Measurements from ENCODE around the gene SLC27A1.
A peak's percentile ranks its signal among the peaks of the same experiment; 100 is the strongest.
"Not testable (repeated sequence)": the region's sequence is repeated elsewhere in the genome, so short reads cannot be mapped to it uniquely, and the experiment has no call there.

SLC27A1 gene

DNA sequence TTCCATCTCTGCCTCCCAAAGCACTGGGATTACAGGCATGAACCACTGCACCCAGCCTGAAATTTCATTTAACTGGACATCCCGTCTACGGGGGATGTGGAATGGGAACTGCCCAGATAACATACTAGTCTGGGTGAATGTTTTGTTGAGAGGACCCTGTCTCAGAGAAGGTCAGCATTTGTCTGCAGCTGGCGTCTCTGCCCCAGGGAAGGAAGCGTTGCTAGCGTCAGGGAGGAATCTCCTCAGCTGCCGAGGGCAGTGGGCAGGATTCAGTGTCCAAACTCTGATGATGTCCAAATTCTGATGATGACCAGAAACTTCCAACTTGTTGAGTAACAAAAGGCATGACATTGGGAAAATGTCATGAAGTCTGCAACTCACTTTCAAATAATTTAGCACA, 12.7 kb upstream of the SLC27A1 start:
- DNase-seq = no peak

DNA sequence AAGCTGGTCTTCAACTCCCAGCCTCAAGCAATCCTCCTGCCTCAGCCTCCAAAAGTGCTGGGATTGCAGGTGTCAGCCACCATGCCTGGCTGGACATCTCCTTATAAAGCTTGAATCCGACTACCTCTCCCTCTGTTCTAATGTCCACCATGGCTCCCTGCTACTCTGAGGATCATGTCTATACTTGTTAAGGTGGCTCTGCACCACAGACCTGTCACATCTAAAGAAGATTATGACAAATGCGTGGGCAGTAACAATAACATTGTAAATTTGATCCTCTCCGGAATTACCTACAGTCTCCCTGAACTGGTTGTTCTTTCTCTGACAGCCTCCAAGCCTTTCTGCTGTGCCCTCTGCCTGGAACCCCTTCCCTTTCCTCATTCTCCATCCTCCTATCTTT, 11.4 kb upstream of the SLC27A1 start:
- DNase-seq = no peak

DNA sequence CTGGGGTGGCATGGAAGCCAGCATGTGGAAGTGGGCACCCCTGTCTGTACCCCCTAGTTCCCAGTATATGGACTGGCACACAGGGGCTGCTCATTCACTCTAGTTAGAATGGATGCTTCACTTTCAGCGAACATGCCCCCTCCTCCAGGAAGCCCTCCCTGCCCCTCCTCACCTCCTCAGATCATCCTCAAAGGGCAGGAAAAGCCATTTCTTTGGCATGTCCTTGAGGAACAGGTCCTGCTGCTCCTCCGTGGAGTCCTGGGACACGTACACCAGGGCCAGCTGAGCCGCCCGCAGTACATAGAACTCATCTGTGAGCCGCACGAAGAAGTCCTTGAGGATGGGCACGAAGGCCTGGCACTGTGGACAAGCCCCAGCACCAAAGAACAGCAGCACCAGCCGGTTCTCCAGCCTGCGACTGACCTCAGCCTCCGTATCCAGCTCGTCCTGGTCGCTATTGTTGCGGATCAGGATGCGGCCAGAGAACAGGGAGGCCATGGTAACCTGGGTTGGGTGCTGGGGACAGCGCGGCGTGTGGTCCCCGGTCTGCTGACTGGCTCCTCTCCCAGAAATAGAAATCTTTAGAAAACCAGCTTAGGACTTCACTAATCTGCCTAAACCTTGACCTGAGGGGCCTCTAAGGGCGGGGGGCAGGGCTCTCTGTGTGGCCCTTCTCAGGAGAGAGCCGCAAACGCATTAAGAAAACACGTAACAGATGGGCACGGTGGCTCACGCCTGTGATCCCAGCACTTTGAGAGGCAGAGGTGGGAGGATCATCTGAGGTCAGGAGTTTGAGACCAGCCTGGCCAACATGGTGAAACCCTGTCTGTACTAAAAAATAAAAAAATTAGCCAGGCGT, 9.7 kb upstream of the SLC27A1 start, which contains the start of gene NXNL1:
Gene NXNL1, minus strand, starts transcription at position 555 of the 859 bp plus-strand sequence. Its CDS starts 57 bp downstream, at position 498.
- no peak for DNase-seq

DNA sequence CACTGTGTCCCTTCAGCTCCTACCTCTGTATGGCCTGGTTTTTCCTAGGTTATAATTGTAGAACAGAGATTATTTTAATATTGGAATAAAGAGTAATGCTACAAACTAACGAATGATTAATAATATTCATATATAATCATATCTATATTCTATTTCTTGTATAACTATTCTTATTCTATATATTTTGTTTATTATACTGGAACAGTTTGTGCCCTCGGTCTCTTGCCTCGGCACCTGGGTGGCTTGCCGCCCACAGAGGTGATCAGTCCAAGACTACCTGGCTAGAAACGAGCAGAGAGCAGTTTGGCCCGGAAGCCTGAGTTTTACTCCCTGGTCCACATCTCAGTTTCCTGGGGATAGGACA, 3.9 kb upstream of the SLC27A1 start:
- no peak for DNase-seq

DNA sequence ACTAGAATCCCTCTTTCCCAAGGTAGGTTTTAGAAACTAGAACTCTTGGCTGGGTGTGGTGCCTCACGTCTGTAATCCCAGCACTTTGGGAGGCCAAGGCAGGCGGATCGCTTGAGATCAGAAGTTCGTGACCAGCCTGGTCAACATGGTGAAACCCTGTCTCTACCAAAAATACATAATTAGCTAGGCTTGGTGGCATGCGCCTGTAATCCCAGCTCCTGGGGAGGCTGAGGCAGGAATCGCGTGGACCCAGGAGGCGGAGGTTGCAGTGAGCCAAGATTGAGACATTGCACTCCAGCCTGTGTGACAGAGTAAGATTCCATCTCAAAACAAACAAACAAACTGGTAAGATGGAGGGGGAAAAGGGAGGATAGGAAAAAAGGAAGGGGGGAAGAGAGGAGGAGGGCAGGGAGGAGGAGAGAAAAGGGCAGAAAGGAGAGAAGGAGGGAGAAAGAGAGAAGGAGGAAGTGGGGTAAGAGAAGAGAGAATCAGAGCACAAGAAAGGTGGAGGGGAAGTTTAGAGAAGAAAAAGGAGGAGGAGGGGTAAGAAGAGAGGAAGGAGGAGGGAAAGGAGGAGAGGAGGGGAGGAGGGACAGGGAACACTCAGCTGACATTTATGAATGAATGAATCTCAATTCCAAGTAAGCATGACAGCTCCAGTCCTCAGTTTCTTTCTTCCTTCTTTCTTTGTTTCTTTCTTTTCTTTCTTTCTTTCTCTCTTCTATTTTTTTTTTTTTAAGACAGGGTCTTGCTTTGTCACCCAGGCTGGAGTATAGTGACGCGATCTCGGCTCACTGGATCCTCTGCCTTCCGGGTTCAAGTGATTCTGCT, 2.6 kb upstream of the SLC27A1 start:
- DNase-seq = no peak

DNA sequence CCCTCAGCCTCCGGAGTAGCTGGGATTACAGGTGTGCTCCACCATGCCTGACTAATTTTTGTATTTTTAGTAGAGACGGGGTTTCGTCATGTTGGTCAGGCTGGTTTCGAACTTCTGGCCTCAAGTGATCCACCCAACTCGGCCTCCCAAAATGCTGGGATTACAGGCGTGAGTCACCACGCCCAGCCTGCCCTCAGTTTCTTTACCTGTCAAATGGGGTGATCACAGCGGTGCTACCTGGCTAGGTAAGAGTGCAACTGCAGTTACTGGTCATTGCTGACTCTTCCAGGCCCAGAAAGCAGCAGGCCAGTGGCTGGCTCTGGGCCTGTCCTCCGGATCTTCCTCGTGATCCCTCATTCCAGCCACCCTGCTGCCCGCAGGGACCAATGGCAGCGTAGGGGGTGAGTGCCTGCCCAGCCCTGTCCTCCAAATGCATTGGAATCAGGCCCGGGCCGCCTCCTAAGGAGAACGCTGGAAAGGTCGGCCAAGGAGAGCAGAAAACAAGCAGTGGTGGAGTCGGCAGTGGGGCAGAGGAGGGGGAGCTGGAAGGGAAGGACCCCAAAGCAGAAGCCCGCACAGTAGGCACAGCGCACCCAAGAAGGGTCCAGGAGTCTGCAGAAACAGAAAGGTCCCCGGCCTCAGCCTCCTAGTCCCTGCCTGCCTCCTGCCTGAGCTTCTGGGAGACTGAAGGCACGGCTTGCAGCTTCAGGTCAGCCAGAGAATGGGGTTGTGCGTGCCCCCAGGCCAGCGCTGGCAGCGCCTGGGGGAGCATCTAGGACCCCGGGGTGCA, 1.8 kb upstream of the SLC27A1 start:
- DNase-seq = no peak

DNA sequence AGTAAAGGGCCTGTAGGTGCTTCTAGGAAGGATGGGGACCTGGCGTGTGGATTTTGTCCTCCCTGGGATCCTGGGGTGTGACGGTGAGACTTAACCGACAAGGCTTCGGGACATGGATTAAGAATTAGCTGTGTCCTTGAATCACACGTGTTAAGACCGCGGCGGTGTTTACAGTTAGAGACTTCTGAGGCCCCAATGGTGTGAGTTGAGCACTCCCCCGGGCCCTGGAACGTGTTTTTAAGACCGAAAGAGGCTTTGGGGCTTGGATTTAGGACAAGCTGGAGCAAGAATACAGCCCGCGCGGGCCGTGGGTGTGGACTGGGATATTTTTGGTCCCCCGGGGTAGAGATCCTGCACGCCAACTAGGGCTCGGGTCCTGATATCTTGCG, 1.2 kb upstream of the SLC27A1 start:
- no peak for DNase-seq

DNA sequence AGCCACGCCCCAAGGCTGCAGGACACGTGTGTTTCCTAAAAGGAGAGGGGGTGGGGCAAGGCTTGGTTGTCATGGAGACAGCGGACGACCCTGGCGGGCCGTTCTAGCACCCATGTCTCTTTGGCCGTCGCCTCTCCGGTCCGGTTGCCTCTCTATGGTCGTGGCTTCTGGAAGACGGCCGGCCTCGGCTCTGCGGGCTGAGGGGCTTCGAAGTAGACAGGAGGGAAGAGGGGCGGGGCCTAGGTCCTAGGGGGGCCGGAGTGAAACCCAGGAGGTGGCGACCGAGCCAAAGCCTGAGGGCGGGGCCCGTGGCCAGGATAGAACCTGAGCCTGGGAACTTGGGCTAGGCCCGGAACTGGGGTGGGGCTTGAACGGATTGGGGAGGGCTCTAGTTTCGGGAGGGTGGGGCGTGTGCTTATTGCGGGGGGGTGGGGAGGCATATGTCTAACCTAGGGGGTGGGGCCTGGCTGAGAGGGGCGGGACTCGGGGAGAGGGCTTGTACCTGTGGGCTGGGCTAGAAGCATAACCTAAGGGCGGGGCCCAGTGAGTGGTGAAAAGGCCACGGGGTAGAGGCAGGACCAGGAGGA, 750 bp upstream of the SLC27A1 start:
- no peak for DNase-seq

DNA sequence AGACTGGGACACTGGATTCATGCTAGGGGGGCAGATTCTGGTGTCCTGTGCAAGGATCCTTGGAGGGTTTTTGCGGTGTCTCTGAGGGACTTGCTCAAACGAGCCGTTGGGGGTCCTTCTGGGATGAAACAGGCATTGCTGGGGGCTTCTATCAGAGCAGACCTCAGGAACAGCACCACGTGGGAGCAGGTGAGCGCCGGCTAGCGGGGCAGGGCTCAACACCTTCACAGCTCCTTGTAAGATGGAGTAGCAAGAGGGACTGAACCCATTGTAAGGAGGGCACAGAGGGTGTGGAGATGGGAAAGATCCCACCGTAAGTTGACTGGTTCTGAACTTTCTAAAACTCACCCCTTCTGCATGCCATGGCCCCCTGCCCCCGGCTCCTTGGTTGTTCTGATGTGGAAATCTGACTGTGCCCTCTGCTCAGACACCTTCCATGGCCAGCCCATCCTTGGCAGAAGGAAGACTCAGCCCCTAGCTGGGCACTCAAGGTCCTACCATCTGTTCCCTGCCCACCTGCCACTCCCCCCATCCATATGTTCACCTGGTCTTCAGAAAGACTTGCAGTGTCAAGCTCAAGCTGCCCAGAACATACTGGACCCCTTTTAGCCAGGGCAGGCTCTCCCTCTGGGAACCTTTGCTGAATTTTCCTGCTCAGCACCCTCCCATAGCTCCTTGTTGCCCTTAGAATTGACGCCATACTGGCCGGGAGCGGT, 1.2 kb downstream of the SLC27A1 start:
- DNase-seq = no peak

DNA sequence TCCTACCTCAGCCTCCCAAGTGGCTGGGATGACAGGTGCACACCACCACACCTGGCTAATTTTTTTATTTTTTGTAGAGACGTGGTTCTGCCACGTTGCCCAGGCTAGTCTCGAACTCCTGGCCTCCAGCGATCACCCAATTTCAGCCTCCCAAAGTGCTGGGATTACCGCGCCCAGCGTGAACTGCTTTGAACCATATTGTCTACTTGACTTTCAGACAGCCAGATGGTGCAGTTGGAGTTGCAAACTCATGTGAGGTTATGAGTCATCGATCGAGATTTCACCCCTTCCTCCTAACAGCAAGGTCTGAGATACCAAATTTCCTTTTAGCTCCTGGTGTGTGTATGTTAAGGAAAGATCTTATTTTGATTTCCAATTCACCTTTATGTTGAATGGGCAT, 2.7 kb downstream of the SLC27A1 start:
- DNase-seq = no peak

DNA sequence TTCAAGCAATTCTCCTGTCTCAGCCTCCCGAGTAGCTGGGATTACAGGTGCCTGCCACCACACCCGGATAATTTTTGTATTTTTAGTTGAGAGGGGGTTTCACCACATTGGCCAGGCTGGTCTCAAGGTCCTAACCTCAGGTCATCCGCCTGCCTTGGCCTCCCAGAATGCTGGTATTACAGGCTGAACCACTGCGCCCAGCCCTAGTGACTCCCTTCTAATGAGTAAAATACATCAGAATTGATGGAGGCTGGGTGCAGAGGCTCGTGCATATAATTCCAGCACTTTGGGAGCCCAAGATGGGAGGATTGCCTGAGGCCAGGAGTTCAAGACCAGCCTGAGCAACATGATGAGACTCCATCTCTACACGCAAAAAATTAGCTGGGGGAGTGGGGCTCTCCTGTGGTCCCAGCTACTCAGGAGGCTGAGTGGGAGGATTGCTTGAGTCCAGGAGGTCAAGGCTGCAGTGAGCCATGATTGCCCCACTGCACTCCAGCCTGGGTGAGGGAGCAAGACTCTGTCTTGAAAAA, 4.8 kb downstream of the SLC27A1 start:
- DNase-seq = not testable (repeated sequence)

DNA sequence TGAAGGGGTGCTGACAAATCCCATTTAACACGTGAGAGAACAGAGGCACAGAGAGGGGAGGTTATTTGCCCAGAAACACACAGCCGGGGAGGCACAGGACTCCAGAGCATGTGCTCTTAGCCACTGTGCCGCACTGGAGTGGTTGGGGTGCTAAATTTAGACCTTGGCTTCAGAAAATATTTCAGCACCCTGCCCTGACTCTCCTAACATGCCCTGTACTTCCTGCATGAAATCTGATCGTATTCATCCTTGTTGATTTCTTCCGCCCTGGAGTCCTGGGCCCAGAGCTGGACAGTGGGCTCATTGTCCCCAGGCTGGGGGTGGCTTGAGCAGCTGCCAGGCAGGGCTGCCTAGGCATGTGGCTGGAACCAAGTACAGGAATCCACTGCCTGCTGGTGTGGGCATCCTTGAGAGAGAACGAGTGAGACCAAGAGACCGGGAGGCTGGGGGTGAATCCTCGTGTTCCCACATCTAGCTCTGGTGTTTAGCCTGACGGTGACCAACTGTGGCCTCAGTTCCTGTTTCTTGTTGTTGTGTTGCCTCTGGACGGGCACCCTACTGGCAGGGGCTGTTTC, 5.3 kb downstream of the SLC27A1 start:
- peak; percentile 78 for DNase-seq

DNA sequence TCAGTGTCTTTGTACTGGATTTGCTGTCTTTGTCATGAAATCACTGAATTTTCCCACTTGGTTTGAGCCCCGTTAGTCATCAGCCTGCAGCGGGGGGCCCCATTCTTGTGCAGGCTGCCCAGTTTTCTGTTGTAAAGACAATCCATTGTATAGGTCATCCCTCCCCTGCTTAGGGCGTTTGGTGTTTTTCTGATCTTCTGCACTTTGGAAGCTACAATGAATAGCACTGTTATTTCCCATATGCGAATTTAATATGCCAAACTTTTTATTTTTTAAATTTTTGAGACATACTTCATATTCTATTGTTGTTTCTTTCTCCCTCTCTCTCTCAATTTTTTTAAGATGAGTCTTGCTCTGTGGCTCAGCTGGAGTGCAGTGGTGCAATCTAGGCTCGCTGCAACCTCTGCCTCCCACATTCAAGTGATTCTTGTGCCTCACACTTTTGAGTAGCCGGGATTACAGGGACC, 9.0 kb downstream of the SLC27A1 start:
- no peak for DNase-seq

DNA sequence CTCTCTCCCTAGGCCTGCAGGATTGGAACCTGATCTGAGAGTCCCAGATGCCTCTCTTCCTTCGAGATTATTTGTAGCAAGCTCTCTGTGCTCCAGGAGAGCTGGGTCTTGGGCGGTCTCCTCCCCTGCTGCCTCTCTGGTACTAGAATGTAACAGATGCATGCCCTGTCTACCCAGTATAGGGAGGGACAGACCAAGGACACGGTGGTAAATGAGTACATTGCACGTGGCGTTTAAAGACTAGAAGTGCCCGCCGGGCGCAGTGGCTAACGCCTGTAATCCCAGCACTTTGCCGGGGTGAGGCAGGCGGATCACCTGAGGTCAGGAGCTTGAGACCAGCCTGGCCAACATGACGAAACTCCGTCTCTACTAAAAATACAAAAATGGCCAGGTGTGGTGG, 11.7 kb downstream of the SLC27A1 start:
- DNase-seq = no peak

DNA sequence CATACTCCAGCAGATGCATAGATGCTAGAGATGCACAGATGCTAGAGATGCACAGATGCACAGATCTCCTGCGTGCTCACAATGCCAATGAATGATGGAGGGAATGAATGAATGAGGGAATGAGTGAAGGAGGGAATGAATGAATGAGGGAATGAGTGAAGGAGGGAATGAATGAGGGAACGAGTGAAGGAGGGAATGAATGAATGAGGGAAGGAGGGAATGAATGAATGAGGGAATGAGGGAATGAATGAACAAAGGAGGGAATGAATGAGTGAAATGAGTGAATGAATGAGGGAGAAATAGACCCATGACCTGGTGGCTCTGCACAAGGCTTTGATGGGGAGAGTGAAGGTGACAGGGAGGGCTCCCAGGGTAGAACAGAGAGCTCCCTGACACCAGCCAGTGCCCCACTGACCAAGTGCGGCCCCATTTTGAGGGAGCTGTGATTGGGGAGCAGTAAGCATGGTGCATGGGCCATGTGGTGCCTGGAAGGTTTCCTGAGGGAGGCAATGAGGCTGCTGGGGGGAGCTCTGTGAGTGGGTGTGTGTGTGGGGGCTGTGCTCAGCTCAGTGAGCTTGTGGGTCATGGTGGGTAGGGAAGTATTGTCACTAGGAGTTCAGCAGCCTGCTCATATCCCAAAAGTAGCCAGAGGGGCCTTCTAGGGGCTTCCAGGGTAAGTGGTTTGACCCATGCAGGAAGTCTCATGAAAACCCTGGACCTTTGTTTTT, 12.7 kb downstream of the SLC27A1 start:
- DNase-seq = no peak

DNA sequence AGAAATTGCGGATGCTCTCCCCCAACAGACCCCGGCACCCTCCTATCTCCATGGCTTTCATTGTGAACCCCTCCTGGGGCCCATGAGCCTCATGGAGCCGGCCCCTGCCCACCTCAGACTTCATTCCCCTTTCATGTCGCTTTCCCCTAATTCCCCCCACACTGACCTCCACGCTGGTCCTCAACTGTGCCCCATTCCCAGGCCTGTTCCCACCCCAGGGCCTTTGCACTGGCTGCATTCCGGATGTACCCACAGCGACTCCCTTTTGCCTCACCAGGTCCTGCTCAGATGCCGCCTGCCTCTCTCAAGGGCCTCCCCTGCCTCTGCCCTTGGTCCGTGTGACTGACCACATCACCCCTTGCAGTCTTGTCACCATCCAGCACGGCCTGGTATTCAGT, 13.3 kb downstream of the SLC27A1 start:
- no peak for DNase-seq

DNA sequence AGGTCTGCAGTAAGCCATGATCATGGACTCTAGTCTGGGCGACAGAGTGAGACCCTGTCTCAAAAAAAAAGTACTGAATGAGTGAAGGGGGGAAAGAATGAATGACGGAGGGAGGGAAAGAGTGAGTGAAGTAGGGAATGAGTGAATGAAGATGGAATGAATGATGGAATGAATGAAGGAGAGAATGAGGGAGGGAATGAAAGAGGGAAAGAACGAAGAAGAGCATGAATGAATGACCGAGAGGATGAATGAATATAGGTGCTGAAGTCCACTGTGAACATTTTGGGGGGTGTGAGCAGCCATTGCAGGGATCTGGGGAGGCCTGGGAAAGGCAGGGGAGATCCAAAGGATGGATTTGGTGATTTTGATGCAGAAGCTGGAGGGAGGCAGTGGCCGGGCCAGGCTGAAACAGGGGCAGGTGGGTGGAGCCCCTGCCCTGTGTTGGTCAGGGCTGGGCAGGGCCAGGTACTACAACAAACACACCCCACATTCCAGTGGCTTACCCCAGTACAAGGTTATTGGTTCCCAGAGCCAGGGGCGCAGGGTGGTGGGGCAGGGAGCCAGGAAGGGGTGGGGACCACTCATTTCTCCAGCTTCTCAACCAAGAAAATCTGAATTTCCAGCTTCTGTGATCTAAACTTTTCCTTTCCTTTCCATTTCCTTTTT, 14.3 kb downstream of the SLC27A1 start:
- no peak for DNase-seq

DNA sequence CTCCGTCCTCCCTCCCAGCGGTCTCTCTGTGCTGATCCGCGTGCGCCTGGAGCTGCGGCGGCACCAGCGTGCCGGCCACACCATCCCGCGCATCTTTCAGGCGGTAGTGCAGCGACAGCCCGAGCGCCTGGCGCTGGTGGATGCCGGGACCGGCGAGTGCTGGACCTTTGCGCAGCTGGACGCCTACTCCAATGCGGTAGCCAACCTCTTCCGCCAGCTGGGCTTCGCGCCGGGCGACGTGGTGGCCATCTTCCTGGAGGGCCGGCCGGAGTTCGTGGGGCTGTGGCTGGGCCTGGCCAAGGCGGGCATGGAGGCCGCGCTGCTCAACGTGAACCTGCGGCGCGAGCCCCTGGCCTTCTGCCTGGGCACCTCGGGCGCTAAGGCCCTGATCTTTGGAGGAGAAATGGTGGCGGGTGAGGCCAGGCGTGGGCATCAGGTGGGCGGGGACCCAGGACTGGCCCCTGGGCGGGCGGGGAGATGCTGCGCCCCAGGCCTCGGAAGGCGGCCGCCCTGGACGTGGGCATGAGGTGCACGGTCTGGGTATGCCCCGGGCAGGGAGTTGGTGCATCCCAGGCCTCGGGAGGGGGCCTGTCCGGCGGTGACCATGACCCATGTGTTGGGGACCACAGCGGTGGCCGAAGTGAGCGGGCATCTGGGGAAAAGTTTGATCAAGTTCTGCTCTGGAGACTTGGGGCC, 16.4 kb downstream of the SLC27A1 start:
- DNase-seq = no peak

Measured in right forelimb (tissue), 1 donor.